Measurements from ENCODE around the gene PDE4B.

DNA sequence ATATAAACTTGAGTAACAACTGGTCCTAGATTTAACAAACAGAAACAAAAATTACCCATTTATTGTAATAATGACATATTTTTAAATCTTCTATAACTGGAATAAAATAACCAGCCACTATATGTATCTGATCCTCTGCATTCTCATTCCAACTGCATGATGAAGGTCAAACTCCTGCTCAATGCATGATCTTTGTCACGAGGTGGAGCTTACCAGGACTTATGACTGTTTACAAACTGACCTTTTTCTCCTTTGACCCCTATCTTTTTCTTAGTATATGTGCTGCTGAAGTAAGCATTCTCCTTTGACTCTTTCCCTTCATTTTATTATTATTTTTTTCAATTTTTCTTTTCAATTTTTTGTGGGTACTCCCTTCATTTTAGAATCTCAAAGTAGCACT is 252.2 kb downstream of the PDE4B start:
- TF ChIP-seq, protein P1, sequence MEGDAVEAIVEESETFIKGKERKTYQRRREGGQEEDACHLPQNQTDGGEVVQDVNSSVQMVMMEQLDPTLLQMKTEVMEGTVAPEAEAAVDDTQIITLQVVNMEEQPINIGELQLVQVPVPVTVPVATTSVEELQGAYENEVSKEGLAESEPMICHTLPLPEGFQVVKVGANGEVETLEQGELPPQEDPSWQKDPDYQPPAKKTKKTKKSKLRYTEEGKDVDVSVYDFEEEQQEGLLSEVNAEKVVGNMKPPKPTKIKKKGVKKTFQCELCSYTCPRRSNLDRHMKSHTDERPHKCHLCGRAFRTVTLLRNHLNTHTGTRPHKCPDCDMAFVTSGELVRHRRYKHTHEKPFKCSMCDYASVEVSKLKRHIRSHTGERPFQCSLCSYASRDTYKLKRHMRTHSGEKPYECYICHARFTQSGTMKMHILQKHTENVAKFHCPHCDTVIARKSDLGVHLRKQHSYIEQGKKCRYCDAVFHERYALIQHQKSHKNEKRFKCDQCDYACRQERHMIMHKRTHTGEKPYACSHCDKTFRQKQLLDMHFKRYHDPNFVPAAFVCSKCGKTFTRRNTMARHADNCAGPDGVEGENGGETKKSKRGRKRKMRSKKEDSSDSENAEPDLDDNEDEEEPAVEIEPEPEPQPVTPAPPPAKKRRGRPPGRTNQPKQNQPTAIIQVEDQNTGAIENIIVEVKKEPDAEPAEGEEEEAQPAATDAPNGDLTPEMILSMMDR (IDR thresholded peaks at IDR 0.05), result no peak
- no peak for TF ChIP-seq POLR2A (IDR thresholded peaks at IDR 0.05)

Data from heart left ventricle (tissue), 13 donors.